IPS DF 6.9 (cell line): Measurements from ENCODE around the gene TMA7B.

Source experiments
- DNase-seq: peaks from one replicate; pipeline ENCODE4 v3.0.0-alpha.2; 2013; ENCODE audit warnings: low read depth, low spot score
- H3K27ac ChIP-seq: one replicate; pipeline ENCODE4 v1.5.1; 2013; ENCODE audit warnings: low read length, control low read depth
- H3K27me3 ChIP-seq: 2 replicates; pipeline ENCODE4 v1.6.1; 2013; ENCODE audit warnings: mild to moderate bottlenecking, low read length; ENCODE audit not compliant: control insufficient read depth, insufficient read depth
- H3K36me3 ChIP-seq: 2 replicates; pipeline ENCODE4 v1.6.1; 2013; ENCODE audit warnings: low read length; ENCODE audit not compliant: control insufficient read depth, insufficient read depth
- H3K4me1 ChIP-seq: 2 replicates; pipeline ENCODE4 v1.6.1; 2013; ENCODE audit warnings: low read length; ENCODE audit not compliant: control insufficient read depth, insufficient read depth
- H3K4me3 ChIP-seq: 2 replicates; pipeline ENCODE4 v1.5.1; 2013; ENCODE audit warnings: mild to moderate bottlenecking, low read length
- H3K9me3 ChIP-seq: 2 replicates; pipeline ENCODE4 v1.6.1; 2013; ENCODE audit warnings: low read length, inconsistent platforms; ENCODE audit not compliant: control insufficient read depth, insufficient read depth
- WGBS: extraction: QIAGEN DNeasy Blood & Tissue Kit; methylation state at CpG from one replicate; pipeline ENCODE4 v1.1.7; 2013; ENCODE audit warnings: mixed read lengths, missing lambda C conversion rate; ENCODE audit not compliant: insufficient read length, insufficient coverage; 5-methylcytosine and 5-hydroxymethylcytosine counted together

TMA7B gene

GRCh38 chr22:40002935-40003715, 42.9 kb downstream of the TMA7B start:
- DNase-seq: no peak
- no CpG with 5 or more reads among the region's 6 CpGs for WGBS
- H3K4me1 ChIP-seq: peaks cover 13% of the 10 kb centered on the region
- no peaks in the 10 kb centered on the region for H3K36me3 ChIP-seq
- no peaks in the 10 kb centered on the region for H3K27me3 ChIP-seq
- no peak overlapping the region for H3K27ac ChIP-seq
- no peak overlapping the region for H3K4me3 ChIP-seq
- H3K9me3 ChIP-seq: no peaks in the 10 kb centered on the region

DNA sequence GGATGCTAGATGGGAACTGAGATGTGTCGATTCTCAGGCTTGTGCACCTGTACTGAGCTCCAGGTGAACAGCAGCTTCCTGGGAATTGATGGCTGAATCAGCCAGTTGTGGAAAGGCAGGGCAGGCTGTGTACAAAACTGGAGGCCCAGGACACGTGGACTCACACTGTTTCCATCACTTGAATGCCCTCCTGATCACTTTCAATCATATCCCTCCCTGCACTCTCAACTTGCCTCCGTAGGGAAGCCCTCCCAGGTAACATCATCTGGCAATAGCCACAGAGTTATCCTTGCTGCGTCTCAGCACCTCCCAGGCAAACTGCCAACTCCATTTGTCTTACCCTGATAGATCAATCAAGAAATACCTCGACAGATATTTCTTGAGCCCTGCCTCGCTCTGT, 44.6 kb downstream of the TMA7B start:
- Histone ChIP-seq H3K4me3 (no peak overlapping the region), H3K27me3 (no peaks in the 10 kb centered on the region), H3K36me3 (no peaks in the 10 kb centered on the region), H3K4me1 (peaks cover 13% of the 10 kb centered on the region), H3K9me3 (no peaks in the 10 kb centered on the region), H3K27ac (no peak overlapping the region)
- no peak for DNase-seq
- WGBS: no CpG with 5 or more reads among the region's 6 CpGs

GRCh38 chr22:40006641-40007040, 46.4 kb downstream of the TMA7B start:
- WGBS: no CpG with 5 or more reads among the region's 8 CpGs
- peaks cover 13% of the 10 kb centered on the region for H3K4me1 ChIP-seq
- no peaks in the 10 kb centered on the region for H3K9me3 ChIP-seq
- H3K4me3 ChIP-seq: no peak overlapping the region
- H3K36me3 ChIP-seq: no peaks in the 10 kb centered on the region
- no peak overlapping the region for H3K27ac ChIP-seq
- no peaks in the 10 kb centered on the region for H3K27me3 ChIP-seq
- DNase-seq: no peak

- WGBS: no CpG with 5 or more reads among the region's 27 CpGs
- H3K27ac ChIP-seq: no peak overlapping the region
- no peaks in the 10 kb centered on the region for H3K27me3 ChIP-seq
- no peaks in the 10 kb centered on the region for H3K36me3 ChIP-seq
- no peak for DNase-seq
- H3K9me3 ChIP-seq: no peaks in the 10 kb centered on the region
- no peak overlapping the region for H3K4me3 ChIP-seq
- peaks cover 7% of the 10 kb centered on the region; the same call in 1 of the 2 replicates for H3K4me1 ChIP-seq
These were observed 47.9 kb downstream of the TMA7B start for GRCh38 chr22:40007853-40008710.

DNA sequence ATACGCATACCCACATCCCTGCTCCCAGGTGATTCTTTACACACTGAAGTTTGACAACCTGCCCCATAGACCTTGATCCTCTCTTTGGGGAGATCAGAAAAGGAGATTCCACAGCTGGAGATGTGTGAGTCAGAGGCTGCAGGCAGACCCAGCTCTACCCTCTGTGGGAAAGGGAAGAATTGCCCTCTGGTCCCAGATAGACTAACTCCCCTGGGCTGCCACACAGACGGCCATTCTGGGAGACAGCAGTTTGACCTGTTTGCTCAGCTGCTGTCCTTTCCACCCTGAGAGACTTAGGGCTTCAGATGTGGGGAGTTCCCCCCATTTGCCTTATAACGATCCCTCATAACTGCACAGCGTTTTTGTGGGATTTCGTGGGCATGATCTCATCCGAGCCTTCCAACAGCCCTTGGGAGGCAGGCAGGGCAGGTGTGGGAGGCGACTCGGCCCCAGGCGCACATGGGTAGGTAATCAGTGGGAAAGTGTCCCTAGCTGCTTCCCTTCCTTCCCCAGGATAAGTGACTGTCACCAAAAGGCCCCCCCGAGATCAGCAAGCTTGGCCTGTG, 48.6 kb downstream of the TMA7B start:
- H3K27me3 ChIP-seq: no peaks in the 10 kb centered on the region
- H3K4me1 ChIP-seq: peaks cover 7% of the 10 kb centered on the region; the same call in 1 of the 2 replicates
- no peak overlapping the region for H3K4me3 ChIP-seq
- H3K9me3 ChIP-seq: no peaks in the 10 kb centered on the region
- H3K27ac ChIP-seq: no peak overlapping the region
- H3K36me3 ChIP-seq: no peaks in the 10 kb centered on the region
- no CpG with 5 or more reads among the region's 10 CpGs for WGBS
- no peak for DNase-seq

DNA sequence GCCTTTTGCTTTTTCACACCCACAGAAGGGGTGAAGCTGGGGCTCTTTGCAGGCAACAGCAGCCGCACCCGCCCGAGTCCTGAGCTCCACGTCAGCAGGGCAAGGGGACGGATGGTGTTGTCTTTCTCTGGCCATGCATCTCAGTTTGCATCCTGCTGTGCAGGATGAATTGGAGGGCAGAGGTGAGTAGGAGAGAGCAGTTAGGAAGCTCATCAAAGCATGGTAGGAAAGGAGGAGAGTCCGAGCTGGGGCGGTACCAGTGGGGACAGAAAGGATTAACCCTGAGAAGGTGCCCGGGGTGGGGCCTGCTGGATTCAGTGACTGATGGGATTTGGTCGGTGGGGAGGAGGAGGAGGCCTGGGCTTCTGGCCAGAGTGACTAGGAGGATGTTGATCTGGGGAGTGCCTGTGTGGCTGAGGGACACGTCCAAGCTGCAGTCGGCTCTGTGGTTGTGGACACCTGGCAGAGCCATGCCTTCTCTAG, 49.1 kb downstream of the TMA7B start:
- Histone ChIP-seq H3K27ac (no peak overlapping the region), H3K36me3 (no peaks in the 10 kb centered on the region), H3K27me3 (no peaks in the 10 kb centered on the region), H3K4me1 (peaks cover 7% of the 10 kb centered on the region; the same call in 1 of the 2 replicates), H3K9me3 (no peaks in the 10 kb centered on the region), H3K4me3 (no peak overlapping the region)
- WGBS: no CpG with 5 or more reads among the region's 11 CpGs
- peak; percentile 43 for DNase-seq

DNA sequence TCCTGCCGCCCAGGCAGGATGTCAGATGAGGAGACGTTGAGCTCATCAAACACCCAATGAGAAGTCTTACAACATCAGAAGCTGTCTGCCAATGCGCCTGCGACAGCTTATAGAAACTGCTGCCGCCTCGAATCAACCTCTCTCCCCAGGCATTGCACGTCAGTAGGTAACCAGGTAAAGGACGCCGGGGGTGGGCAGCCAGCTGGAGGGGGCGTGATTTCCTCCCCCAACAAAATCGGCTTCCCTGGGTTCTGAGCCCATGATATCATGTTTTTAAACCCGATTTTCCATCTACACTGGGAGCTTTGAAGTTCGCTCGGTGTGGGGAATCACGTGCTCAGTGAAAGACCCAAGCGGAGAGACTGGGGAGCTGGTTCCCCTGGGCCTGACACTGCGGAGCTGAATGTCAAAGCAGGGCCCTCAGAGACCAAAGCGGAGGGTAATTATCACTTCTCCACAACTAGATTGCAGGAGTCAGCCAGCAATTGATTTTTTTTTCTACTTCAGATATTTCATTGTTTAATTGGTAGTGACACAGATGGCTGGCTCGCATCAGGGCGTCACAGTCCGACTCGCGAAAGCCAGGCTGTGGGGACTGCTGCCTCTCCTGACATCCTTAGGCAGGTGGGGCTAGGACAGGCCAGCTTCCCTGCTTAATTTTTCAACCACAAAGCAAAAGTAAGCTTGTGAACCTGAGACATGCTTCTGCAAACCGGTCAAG, 49.9 kb downstream of the TMA7B start:
- no peak for DNase-seq
- Histone ChIP-seq H3K4me3 (no peak overlapping the region), H3K9me3 (no peaks in the 10 kb centered on the region), H3K27me3 (no peaks in the 10 kb centered on the region), H3K27ac (no peak overlapping the region), H3K4me1 (peaks cover 7% of the 10 kb centered on the region; the same call in 1 of the 2 replicates), H3K36me3 (no peaks in the 10 kb centered on the region)
- no CpG with 5 or more reads among the region's 24 CpGs for WGBS

- no CpG with 5 or more reads among the region's 6 CpGs for WGBS
- no peak for DNase-seq
- Histone ChIP-seq H3K27ac (no peak overlapping the region), H3K4me1 (peaks cover 7% of the 10 kb centered on the region; the same call in 1 of the 2 replicates), H3K9me3 (no peaks in the 10 kb centered on the region), H3K27me3 (no peaks in the 10 kb centered on the region), H3K36me3 (no peaks in the 10 kb centered on the region), H3K4me3 (no peak overlapping the region)
These were observed 50.5 kb downstream of the TMA7B start for GRCh38 chr22:40010746-40011145.
